Tibial nerve (tissue), 4 donors: ENCODE measurements around the gene TJP1. TPM values are rescaled to one million over a fixed set of nuclear protein-coding genes. Genes with fewer than 3 reads are reported as not detected.
"Not testable (repeated sequence)": the region's sequence is repeated elsewhere in the genome, so short reads cannot be mapped to it uniquely, and the experiment has no call there.

Experiments used
- DNase-seq, 2 donors: peaks; one replicate each; pipeline ENCODE4 v3.0.0-alpha.2; 2019; ENCODE audit warnings: low spot score in 2 of 2
- H3K27ac ChIP-seq, 4 donors: fragments of 200-600 bp; sonication (generic) in 3 of 4; one replicate each; pipeline ENCODE4 v1.5.1; 2017 to 2019; ENCODE audit warnings: mild to moderate bottlenecking in 1 of 4
- H3K27me3 ChIP-seq, 2 donors: fragments of 200-600 bp; sonication (generic) in 1 of 2; one replicate each; pipeline versions ENCODE4 v1.5.1 to v1.6.0; 2017 to 2019
- H3K36me3 ChIP-seq, 3 donors: fragments of 200-600 bp; sonication (generic); one replicate each; pipeline ENCODE4 v1.5.1; 2018 to 2019
- H3K4me1 ChIP-seq, 4 donors: fragments of 200-600 bp; sonication (generic) in 3 of 4; one replicate each; pipeline ENCODE4 v1.5.1; 2017 to 2019
- H3K4me3 ChIP-seq, 4 donors: fragments of 200-600 bp; sonication (generic) in 3 of 4; one replicate each; pipeline ENCODE4 v1.5.1; 2017 to 2019; ENCODE audit warnings: mild to moderate bottlenecking in 1 of 4, moderate library complexity in 1 of 4
- H3K9me3 ChIP-seq, 4 donors: fragments of 200-600 bp; sonication (generic) in 3 of 4; one replicate each; pipeline ENCODE4 v1.5.1; 2017 to 2019
- CTCF ChIP-seq, 5 experiments: fragments of 200-600 bp in 3 of 5; fragments of 450-650 bp in 2 of 5; sonication (generic) in 3 of 5; IDR thresholded peaks; one replicate each; pipeline ENCODE4 v1.5.1; 2016 to 2019; ENCODE audit warnings: antibody characterized with exemption in 5 of 5, mild to moderate bottlenecking in 3 of 5, moderate library complexity in 2 of 5
- EP300 ChIP-seq, 2 donors: sonication (generic); formaldehyde crosslinking; IDR thresholded peaks; one replicate each; pipeline ENCODE4 v1.6.1; 2017; ENCODE audit warnings: antibody characterized with exemption in 2 of 2, mild to moderate bottlenecking in 1 of 2
- POLR2A ChIP-seq, 2 donors: fragments of 450-650 bp; IDR thresholded peaks; one replicate each; pipeline ENCODE4 v1.6.1; 2017; ENCODE audit warnings: antibody characterized with exemption in 2 of 2, mild to moderate bottlenecking in 2 of 2, moderate library complexity in 2 of 2
- WGBS, 2 donors: methylation state at CpG; one replicate each; pipeline ENCODE4 v1.1.5; 2018; 5-methylcytosine and 5-hydroxymethylcytosine counted together
- total RNA-seq, 4 donors: library from RNA; depleted of rRNA; stranded (reverse); fragments of >200 nt; gene quantifications; one replicate each; pipeline ENCODE4 v1.1.0, GENCODE V29; 2016

The TJP1 gene
- total RNA-seq, 4 donors from 2014 or later, result 163 to 416 (median 403) TPM

GRCh38 chr15:29677455-29677854 lies 144.8 kb downstream of the TJP1 start:
- Histone ChIP-seq H3K27me3 (peaks cover 0 to 13% of the 10 kb centered on the region in 2 donors), H3K27ac (no peak overlapping the region), H3K4me1 (peaks cover 0 to 21% (median 3%) of the 10 kb centered on the region in 4 donors), H3K4me3 (no peak overlapping the region), H3K9me3 (no peaks in the 10 kb centered on the region), H3K36me3 (no peaks in the 10 kb centered on the region)
- 76 to 82% methylated on average over 4 of the region's 4 CpGs for WGBS, 2 donors
- DNase-seq, result no peak
- TF ChIP-seq POLR2A (IDR thresholded peaks at IDR 0.05) (no peak), CTCF (IDR thresholded peaks at IDR 0.05) (no peak), EP300 (IDR thresholded peaks at IDR 0.05) (no peak)

GRCh38 chr15:29676961-29677402 lies 145.3 kb downstream of the TJP1 start:
- WGBS, 2 donors, result 20 to 36% methylated on average over 8 of the region's 8 CpGs
- Histone ChIP-seq H3K4me3 (no peak overlapping the region), H3K36me3 (no peaks in the 10 kb centered on the region), H3K4me1 (peaks cover 0 to 21% (median 3%) of the 10 kb centered on the region in 4 donors), H3K27me3 (peaks cover 0 to 13% of the 10 kb centered on the region in 2 donors), H3K27ac (no peak overlapping the region), H3K9me3 (no peaks in the 10 kb centered on the region)
- no peak for TF ChIP-seq POLR2A (IDR thresholded peaks at IDR 0.05)
- DNase-seq, result no peak

- H3K36me3 ChIP-seq, H3K9me3 ChIP-seq, DNase-seq, H3K4me3 ChIP-seq, H3K27ac ChIP-seq: not testable (repeated sequence)
- peaks cover 0 to 13% of the 10 kb centered on the region in 2 donors for H3K27me3 ChIP-seq
- WGBS, 2 donors, result 75 to 81% methylated on average over 13 of the region's 13 CpGs
- peaks cover 0 to 25% (median 3%) of the 10 kb centered on the region in 4 donors for H3K4me1 ChIP-seq
Observed at GRCh38 chr15:29676374-29676960, 145.8 kb downstream of the TJP1 start.

GRCh38 chr15:29675791-29676301 lies 146.4 kb downstream of the TJP1 start:
- 60 to 72% methylated on average over 29 of the region's 29 CpGs for WGBS, 2 donors
- Histone ChIP-seq H3K27ac (peak overlapping the region in 1 of 4 donors; percentile 59), H3K36me3 (no peaks in the 10 kb centered on the region), H3K9me3 (no peaks in the 10 kb centered on the region), H3K4me3 (no peak overlapping the region), H3K4me1 (peaks cover 0 to 31% (median 3%) of the 10 kb centered on the region in 4 donors), H3K27me3 (peaks cover 0 to 13% of the 10 kb centered on the region in 2 donors)
- DNase-seq, result no peak
- TF ChIP-seq POLR2A (IDR thresholded peaks at IDR 0.05) (no peak), CTCF (IDR thresholded peaks at IDR 0.05) (no peak), EP300 (IDR thresholded peaks at IDR 0.05) (no peak)

GRCh38 chr15:29674661-29675533 lies 147.4 kb downstream of the TJP1 start:
- Histone ChIP-seq H3K27ac (peak overlapping the region in 2 of 4 donors; percentile 22 to 59), H3K27me3 (peaks cover 0 to 13% of the 10 kb centered on the region in 2 donors), H3K4me1 (peaks cover 0 to 32% (median 3%) of the 10 kb centered on the region in 4 donors), H3K9me3 (no peaks in the 10 kb centered on the region), H3K36me3 (no peaks in the 10 kb centered on the region), H3K4me3 (peak overlapping the region; percentile 25 to 63 (median 54))
- no peak for DNase-seq
- 2% methylated on average over 19 to 55 of the region's 74 CpGs for WGBS, 2 donors
- no peak for TF ChIP-seq POLR2A (IDR thresholded peaks at IDR 0.05)
- TF ChIP-seq EP300 (IDR thresholded peaks at IDR 0.05), result no peak
- no peak for TF ChIP-seq CTCF (IDR thresholded peaks at IDR 0.05)
